ENCODE measurements around the gene HNRNPDL. TPM values are rescaled to one million over a fixed set of nuclear protein-coding genes. Genes with fewer than 3 reads are reported as not detected.

Gene HNRNPDL
- total and polyA plus RNA-seq, 2 of the 13 experiments (the other 11 are each of a cell fraction or from before 2014, with no cell fraction given), result 167 to 414 TPM

DNA sequence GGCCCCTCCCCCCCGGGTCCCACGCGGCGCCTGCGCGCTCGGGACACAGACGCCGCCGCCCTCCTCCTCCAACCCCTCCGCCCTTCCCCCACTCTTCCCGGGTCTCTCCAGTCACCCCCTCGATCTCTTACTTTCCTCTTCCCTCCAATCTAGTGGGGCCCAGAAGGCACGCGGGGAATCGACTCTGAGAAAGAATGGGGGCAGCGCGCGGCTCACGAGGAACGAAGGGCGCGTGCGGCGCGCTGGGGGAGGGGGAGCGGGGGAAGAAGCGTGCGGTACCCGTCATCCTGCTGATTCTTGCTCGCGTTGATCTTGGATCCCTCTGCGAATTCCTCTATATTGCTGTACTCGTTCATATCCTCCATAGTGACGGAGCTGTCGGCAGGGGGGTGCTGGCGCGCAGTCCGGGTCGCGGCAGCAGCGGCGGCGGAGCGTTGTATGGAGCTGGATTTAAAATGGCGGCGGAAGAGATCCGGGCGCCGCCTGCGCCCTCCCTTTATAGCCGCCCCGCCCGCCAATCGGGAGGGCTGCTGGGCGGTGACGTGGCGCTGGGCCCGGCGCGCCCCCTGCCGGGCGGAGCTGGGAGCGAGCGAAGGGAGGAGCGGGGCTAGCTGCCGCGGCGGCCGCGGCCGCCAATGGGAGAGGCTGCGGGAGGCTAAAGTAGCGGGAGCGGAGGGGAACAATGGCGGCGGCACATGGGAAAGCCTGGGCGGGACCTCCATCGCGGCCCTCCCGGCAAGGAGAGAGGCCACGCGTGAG is 1.1 kb downstream of the HNRNPDL start (continued):
- TF ChIP-seq UBTF (CRISPR knock-in tag; IDR thresholded peaks at IDR 0.05) (peak; percentile 63), POLR2AphosphoS5 (IDR thresholded peaks at IDR 0.05; ENCODE audit: low read depth, low read length) (peak; percentile 97), SMARCC2 (IDR thresholded peaks at IDR 0.05) (no peak), ZFP36L2 (CRISPR knock-in tag; IDR thresholded peaks at IDR 0.05) (no peak), AGO1 (IDR thresholded peaks at IDR 0.05; ENCODE audit: low read depth, low read length, poor library complexity, severe bottlenecking) (no peak), ZNF556 (CRISPR knock-in tag; IDR thresholded peaks at IDR 0.05; ENCODE audit: borderline replicate concordance) (no peak), FOXP1 (IDR thresholded peaks at IDR 0.05) (no peak), FOXP1 (CRISPR knock-in tag; IDR thresholded peaks at IDR 0.05) (no peak), CCAR2 (optimal IDR thresholded peaks at IDR 0.05; ENCODE audit: low read depth, low read length) (no peak), MEIS2 (CRISPR knock-in tag; IDR thresholded peaks at IDR 0.05) (no peak; the same call in 1 of the 2 replicates), ELF4 (CRISPR knock-in tag; IDR thresholded peaks at IDR 0.05; ENCODE audit: borderline replicate concordance) (no peak), THRA (CRISPR knock-in tag; IDR thresholded peaks at IDR 0.05; ENCODE audit: borderline replicate concordance) (no peak), ZNF609 (CRISPR knock-in tag; IDR thresholded peaks at IDR 0.05; ENCODE audit: borderline replicate concordance) (no peak), ZBTB21 (CRISPR knock-in tag; IDR thresholded peaks at IDR 0.05) (no peak), HMGA1 (CRISPR knock-in tag; conservative IDR thresholded peaks at IDR 0.05) (no peak), NFKB2 (CRISPR knock-in tag; IDR thresholded peaks at IDR 0.05; ENCODE audit: borderline replicate concordance) (no peak; the same call in 1 of the 2 replicates), ZNF143 (CRISPR knock-in tag; IDR thresholded peaks at IDR 0.05) (0 out of 2 replicates have a peak, but pooled peaks have one; percentile 47), NCOA2 (CRISPR knock-in tag; IDR thresholded peaks at IDR 0.05) (no peak), PPARG (CRISPR knock-in tag; conservative IDR thresholded peaks at IDR 0.05) (peak; percentile 33; the same call in 1 of the 2 replicates), MLLT10 (CRISPR knock-in tag; IDR thresholded peaks at IDR 0.05) (no peak)
- TF ChIP-seq, protein P1, sequence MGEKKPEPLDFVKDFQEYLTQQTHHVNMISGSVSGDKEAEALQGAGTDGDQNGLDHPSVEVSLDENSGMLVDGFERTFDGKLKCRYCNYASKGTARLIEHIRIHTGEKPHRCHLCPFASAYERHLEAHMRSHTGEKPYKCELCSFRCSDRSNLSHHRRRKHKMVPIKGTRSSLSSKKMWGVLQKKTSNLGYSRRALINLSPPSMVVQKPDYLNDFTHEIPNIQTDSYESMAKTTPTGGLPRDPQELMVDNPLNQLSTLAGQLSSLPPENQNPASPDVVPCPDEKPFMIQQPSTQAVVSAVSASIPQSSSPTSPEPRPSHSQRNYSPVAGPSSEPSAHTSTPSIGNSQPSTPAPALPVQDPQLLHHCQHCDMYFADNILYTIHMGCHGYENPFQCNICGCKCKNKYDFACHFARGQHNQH (CRISPR knock-in tag; IDR thresholded peaks at IDR 0.05), result peak; percentile 66
